Prostate gland (tissue), 2 donors: Measurements from ENCODE around the gene PRSS27. TPM values are rescaled to one million over a fixed set of nuclear protein-coding genes. Genes with fewer than 3 reads are reported as not detected.

Source experiments
- DNase-seq: peaks from one replicate; pipeline ENCODE4 v3.0.0-alpha.2; 2019; ENCODE audit warnings: low spot score
- H3K27ac ChIP-seq, 2 donors: fragments of 200-600 bp; sonication (generic); 2 replicates each; pipeline ENCODE4 v1.5.1; 2017 to 2019
- H3K27me3 ChIP-seq: fragments of 200-600 bp; sonication (generic); replicated peaks from 2 replicates; pipeline ENCODE4 v1.5.1; 2019; ENCODE audit not compliant: insufficient read depth
- H3K36me3 ChIP-seq, 2 donors: fragments of 200-600 bp; sonication (generic); 1 replicate in 1 of 2; 2 replicates in 1 of 2; pipeline versions ENCODE4 v1.5.1 to v1.8.1; 2017 to 2019
- H3K4me1 ChIP-seq: fragments of 200-600 bp; sonication (generic); replicated peaks from 2 replicates; pipeline ENCODE4 v1.5.1; 2019
- H3K4me3 ChIP-seq, 2 donors: fragments of 200-600 bp; sonication (generic); 2 replicates each; pipeline ENCODE4 v1.5.1; 2017 to 2019
- H3K9me3 ChIP-seq: fragments of 200-600 bp; sonication (generic); 2 replicates; pipeline ENCODE4 v1.5.1; 2017
- POLR2A ChIP-seq: fragments of 450-650 bp; IDR thresholded peaks from one replicate; pipeline ENCODE4 v1.6.1; 2016; ENCODE audit warnings: antibody characterized with exemption, mild to moderate bottlenecking
- POLR2AphosphoS5 ChIP-seq: sonication (generic); formaldehyde crosslinking; IDR thresholded peaks from one replicate; pipeline ENCODE4 v1.6.1; 2017; ENCODE audit warnings: antibody characterized with exemption
- WGBS: methylation state at CpG from one replicate; pipeline ENCODE4 v1.1.5; 2018; 5-methylcytosine and 5-hydroxymethylcytosine counted together
- intact Hi-C: fragments of 100-400 bp; cut with DNase I; formaldehyde crosslinking; loops from one replicate; pipeline ENCODE4 v1.14.2; 2022
- total RNA-seq, 2 donors: library from RNA; depleted of rRNA; stranded (reverse); fragments of >200 nt; gene quantifications; one replicate each; pipeline ENCODE4 v1.1.0, GENCODE V29; 2016
- TF ChIP-seq, protein P1 (sequence below), 4 experiments: fragments of 200-600 bp in 2 of 4; fragments of 450-650 bp in 2 of 4; sonication (generic) in 2 of 4; IDR thresholded peaks; 1 replicate in 3 of 4; 2 replicates in 1 of 4; pipeline ENCODE4 v1.5.1; 2016 to 2019; ENCODE audit warnings: antibody characterized with exemption in 4 of 4, mild to moderate bottlenecking in 2 of 4, moderate library complexity in 2 of 4

The PRSS27 gene
- total RNA-seq, 2 donors from 2014 or later, result 1.9 to 6.9 TPM

DNA sequence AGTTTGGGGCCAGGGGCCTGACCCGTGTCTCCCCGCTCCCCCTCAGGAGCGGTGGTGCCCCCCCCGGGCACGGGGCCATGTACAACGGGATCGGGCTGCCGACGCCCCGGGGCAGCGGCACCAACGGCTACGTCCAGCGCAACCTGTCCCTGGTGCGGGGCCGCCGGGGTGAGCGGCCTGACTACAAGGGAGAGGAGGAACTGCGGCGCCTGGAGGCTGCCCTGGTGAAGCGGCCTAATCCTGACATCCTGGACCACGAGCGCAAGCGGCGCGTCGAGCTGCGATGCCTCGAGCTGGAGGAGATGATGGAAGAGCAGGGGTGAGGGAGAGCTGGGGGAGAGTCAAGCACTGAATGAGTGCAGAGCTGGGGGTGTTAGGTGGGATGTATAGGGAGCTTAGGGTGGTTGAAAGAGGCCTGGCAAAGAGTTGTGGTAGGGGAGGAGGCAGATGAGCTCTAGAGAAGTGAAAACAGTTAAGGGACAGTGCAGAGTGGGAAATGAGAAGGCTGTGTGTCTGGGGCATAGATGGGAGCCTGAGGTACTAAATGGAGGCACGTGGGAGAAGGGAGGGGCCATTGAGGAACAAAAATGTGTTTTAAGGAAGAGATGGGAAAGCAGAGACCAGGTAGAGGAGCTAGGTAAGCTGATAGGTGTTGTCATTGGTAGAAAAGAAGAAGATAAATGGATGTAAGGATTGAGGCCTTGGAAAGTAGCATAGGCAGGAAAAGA, 36.4 kb upstream of the PRSS27 start:
- DNase-seq, result no peak
- TF ChIP-seq POLR2AphosphoS5 (no peak), POLR2A (no peak)
- TF ChIP-seq, protein P1, sequence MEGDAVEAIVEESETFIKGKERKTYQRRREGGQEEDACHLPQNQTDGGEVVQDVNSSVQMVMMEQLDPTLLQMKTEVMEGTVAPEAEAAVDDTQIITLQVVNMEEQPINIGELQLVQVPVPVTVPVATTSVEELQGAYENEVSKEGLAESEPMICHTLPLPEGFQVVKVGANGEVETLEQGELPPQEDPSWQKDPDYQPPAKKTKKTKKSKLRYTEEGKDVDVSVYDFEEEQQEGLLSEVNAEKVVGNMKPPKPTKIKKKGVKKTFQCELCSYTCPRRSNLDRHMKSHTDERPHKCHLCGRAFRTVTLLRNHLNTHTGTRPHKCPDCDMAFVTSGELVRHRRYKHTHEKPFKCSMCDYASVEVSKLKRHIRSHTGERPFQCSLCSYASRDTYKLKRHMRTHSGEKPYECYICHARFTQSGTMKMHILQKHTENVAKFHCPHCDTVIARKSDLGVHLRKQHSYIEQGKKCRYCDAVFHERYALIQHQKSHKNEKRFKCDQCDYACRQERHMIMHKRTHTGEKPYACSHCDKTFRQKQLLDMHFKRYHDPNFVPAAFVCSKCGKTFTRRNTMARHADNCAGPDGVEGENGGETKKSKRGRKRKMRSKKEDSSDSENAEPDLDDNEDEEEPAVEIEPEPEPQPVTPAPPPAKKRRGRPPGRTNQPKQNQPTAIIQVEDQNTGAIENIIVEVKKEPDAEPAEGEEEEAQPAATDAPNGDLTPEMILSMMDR (IDR thresholded peaks at IDR 0.05), result no peak
- no peak overlapping the region for H3K27ac ChIP-seq
- H3K27me3 ChIP-seq, result no peaks in the 10 kb centered on the region
- WGBS, result 86% methylated on average over 30 of the region's 30 CpGs
- intact Hi-C loops, result no loop called here
- no peak overlapping the region for H3K4me3 ChIP-seq
- H3K4me1 ChIP-seq, result peaks cover 11% of the 10 kb centered on the region
- H3K36me3 ChIP-seq, result peaks cover 30 to 38% of the 10 kb centered on the region in 2 donors
- no peaks in the 10 kb centered on the region for H3K9me3 ChIP-seq

DNA sequence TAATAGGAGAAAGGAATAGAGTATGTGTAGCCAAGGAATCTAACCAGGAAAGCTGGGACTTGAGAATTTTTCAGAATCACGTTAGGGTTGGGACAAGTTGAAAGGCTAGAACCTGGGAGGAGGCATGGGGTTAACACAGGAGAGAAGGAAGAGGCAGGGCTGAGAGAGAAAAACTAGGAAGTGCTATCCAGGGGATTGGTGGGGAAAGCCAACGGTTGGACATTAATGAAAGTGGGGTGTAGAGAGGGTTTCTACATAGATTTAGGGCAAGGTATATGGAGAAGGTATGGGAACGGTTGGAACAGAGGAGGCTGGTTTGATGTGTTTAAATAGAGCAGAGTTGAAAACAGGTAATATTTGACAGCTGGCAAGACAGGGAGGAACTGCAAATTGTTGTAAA, 35.1 kb upstream of the PRSS27 start:
- Histone ChIP-seq H3K27me3 (no peaks in the 10 kb centered on the region), H3K4me1 (peaks cover 11% of the 10 kb centered on the region), H3K27ac (no peak overlapping the region), H3K9me3 (no peaks in the 10 kb centered on the region), H3K4me3 (peak overlapping the region in 1 of 2 donors; percentile 93), H3K36me3 (peaks cover 23 to 28% of the 10 kb centered on the region in 2 donors)
- TF ChIP-seq POLR2A (no peak), POLR2AphosphoS5 (no peak)
- TF ChIP-seq, protein P1 (IDR thresholded peaks at IDR 0.05), result no peak
- WGBS, result 21% methylated on average over 3 of the region's 3 CpGs
- intact Hi-C loops, result no loop called here
- no peak for DNase-seq

DNA sequence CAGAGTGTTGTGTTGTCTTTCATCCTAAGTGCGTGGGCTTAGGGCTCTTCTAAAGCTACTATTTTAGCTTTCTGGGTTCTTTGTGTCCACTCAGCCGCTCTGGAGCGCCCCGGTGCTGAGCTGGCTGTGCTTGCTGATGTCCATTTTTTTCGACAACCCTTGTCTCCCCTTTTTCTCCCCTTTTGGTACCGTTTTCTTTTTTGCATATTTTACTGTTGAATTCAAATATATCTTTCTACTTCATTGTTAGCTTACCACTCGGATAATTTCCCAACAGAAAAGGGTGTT, 33.7 kb upstream of the PRSS27 start:
- peaks cover 11% of the 10 kb centered on the region for H3K4me1 ChIP-seq
- no peak for DNase-seq
- intact Hi-C loops, result no loop called here
- 1% methylated on average over 7 of the region's 7 CpGs for WGBS
- TF ChIP-seq, protein P1 (IDR thresholded peaks at IDR 0.05), result no peak
- TF ChIP-seq POLR2AphosphoS5 (no peak), POLR2A (no peak)
- H3K36me3 ChIP-seq, result peaks cover 12 to 13% of the 10 kb centered on the region in 2 donors
- H3K4me3 ChIP-seq, result peak overlapping the region; percentile 75 to 93
- peak overlapping the region; percentile 97 to 99 for H3K27ac ChIP-seq
- no peaks in the 10 kb centered on the region for H3K27me3 ChIP-seq
- no peaks in the 10 kb centered on the region for H3K9me3 ChIP-seq

DNA sequence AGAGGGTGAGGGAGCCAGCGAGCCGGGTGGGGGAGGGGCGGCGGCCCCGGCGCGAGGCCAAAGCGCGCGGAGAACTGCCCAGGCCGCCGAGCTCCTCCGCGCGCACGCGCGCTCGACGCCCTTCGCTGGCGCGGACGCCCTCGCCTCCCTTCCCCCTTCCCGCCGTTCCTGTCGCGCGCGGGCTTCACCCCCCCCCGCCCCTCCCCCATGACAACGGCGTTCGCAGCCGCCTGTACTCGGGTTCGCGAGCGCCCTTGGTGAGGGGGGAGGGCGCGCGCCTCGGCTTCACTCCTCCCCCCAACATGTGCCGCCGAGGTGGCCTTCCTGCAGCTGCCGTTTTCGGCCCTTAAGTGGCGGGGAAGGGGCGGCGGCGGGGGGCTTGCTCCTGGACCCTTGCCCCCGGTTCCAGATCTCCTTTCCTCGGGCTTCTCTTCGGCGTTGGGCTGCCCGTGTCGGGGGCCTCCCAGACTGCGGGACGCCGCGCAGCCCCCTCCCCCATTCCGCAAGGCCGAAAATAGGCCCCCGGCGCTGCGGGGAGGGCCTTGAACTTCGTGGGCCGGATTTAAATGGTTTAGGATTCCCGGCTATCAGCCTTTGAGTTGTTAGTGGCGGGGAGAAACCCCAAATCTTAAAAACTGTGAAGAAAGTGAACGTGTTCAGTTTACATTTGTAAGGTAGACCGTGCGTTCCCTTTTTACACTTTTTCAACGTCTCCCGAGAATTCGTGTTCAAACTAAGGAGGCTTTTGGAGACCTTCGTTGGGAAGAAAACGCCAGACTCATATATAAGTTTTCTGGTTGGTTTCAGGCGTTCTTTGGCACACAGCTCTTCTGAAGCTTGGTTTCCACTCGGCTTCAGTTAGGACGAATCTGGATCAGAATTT, 33.1 kb upstream of the PRSS27 start:
- under 1% methylated on average over 50 of the region's 82 CpGs for WGBS
- Histone ChIP-seq H3K27ac (peak overlapping the region; percentile 97 to 99), H3K4me1 (peaks cover 11% of the 10 kb centered on the region), H3K36me3 (peaks cover 6 to 8% of the 10 kb centered on the region in 2 donors), H3K4me3 (peak overlapping the region; percentile 75 to 93), H3K9me3 (no peaks in the 10 kb centered on the region), H3K27me3 (no peaks in the 10 kb centered on the region)
- TF ChIP-seq POLR2A, result no peak
- TF ChIP-seq, protein P1 (IDR thresholded peaks at IDR 0.05), result no peak
- TF ChIP-seq POLR2AphosphoS5, result peak; percentile 9
- intact Hi-C loops, result loop anchor here (1.0 kb wide), 1 partner anchor 24 kb away; the partner anchor contains the start of gene ELOB
- DNase-seq, result peak; percentile 78
